ENCODE data around the gene CTF1.
A peak's percentile ranks its signal among the peaks of the same experiment; 100 is the strongest.

CTF1 gene

GRCh38 chr16:30927789-30928378 is 31.5 kb downstream of the CTF1 start:
- Histone ChIP-seq H3K9ac (ENCODE audit: low read depth, low read length, poor library complexity, severe bottlenecking) (no peak overlapping the region), H3K4me1 (ENCODE audit: insufficient read depth, low read length, poor library complexity, severe bottlenecking) (peaks cover 29% of the 10 kb centered on the region), H3F3A (ENCODE audit: low read depth) (no peaks in the 10 kb centered on the region), H4K20me1 (ENCODE audit: insufficient read depth, low read length, poor library complexity, severe bottlenecking) (peaks cover 14% of the 10 kb centered on the region), H3K79me2 (ENCODE audit: insufficient read depth, low read length) (peaks cover 40% of the 10 kb centered on the region), H3K4me3 (ENCODE audit: low read length, poor library complexity, severe bottlenecking) (peak overlapping the region; percentile 22), H2AFZ (ENCODE audit: low read length) (no peak overlapping the region), H3K9me3 (ENCODE audit: insufficient read depth, low read depth, low read length) (no peaks in the 10 kb centered on the region), H3K36me3 (ENCODE audit: insufficient read depth, low read length) (peaks cover 26% of the 10 kb centered on the region; the same call in 1 of the 2 replicates), H3K27me3 (ENCODE audit: insufficient read depth, low read length, poor library complexity, severe bottlenecking) (no peaks in the 10 kb centered on the region), H3K4me2 (ENCODE audit: low read depth, low read length, poor library complexity, severe bottlenecking) (peak overlapping the region; percentile 100), H3K9me2 (replicated peaks; ENCODE audit: low read depth, low read length) (no peaks in the 10 kb centered on the region)
- TF ChIP-seq CTCF (conservative IDR thresholded peaks at IDR 0.05; ENCODE audit: low read length) (no peak), EZH2phosphoT487 (IDR thresholded peaks at IDR 0.05; ENCODE audit: borderline replicate concordance) (no peak)

DNA sequence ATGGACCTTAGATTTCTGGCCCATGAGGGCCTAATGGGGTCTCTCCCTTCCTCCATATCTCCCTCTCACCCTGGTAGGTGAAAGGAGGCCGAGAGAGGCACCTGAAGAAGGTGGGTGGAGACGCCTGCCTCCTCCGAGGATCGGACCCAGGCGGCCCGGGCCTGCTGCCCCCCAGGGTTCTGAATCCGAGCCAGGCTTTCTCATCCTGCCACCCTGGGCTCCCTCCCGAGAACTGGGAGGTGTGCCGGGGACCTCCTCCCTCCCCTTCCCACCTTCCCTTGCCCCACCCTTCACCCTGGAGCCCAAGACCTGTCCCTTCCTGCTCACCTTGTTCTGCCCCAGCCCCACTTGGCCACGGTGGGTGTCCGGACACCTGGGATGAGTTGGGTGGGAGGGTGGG is 32.0 kb downstream of the CTF1 start:
- Histone ChIP-seq H3F3A (ENCODE audit: low read depth) (no peaks in the 10 kb centered on the region), H4K20me1 (ENCODE audit: insufficient read depth, low read length, poor library complexity, severe bottlenecking) (peaks cover 14% of the 10 kb centered on the region), H3K4me1 (ENCODE audit: insufficient read depth, low read length, poor library complexity, severe bottlenecking) (peaks cover 29% of the 10 kb centered on the region), H3K9ac (ENCODE audit: low read depth, low read length, poor library complexity, severe bottlenecking) (no peak overlapping the region), H3K27me3 (ENCODE audit: insufficient read depth, low read length, poor library complexity, severe bottlenecking) (no peaks in the 10 kb centered on the region), H2AFZ (ENCODE audit: low read length) (no peak overlapping the region), H3K9me2 (replicated peaks; ENCODE audit: low read depth, low read length) (no peaks in the 10 kb centered on the region), H3K9me3 (ENCODE audit: insufficient read depth, low read depth, low read length) (no peaks in the 10 kb centered on the region), H3K79me2 (ENCODE audit: insufficient read depth, low read length) (peaks cover 39% of the 10 kb centered on the region), H3K4me2 (ENCODE audit: low read depth, low read length, poor library complexity, severe bottlenecking) (no peak overlapping the region), H3K4me3 (ENCODE audit: low read length, poor library complexity, severe bottlenecking) (no peak overlapping the region), H3K36me3 (ENCODE audit: insufficient read depth, low read length) (peaks cover 26% of the 10 kb centered on the region; the same call in 1 of the 2 replicates)
- TF ChIP-seq EZH2phosphoT487 (IDR thresholded peaks at IDR 0.05; ENCODE audit: borderline replicate concordance) (no peak), CTCF (conservative IDR thresholded peaks at IDR 0.05; ENCODE audit: low read length) (no peak)

- Histone ChIP-seq H3K4me2 (ENCODE audit: low read depth, low read length, poor library complexity, severe bottlenecking) (no peak overlapping the region), H3F3A (ENCODE audit: low read depth) (no peaks in the 10 kb centered on the region), H3K9me2 (replicated peaks; ENCODE audit: low read depth, low read length) (no peaks in the 10 kb centered on the region), H3K79me2 (ENCODE audit: insufficient read depth, low read length) (peaks cover 32% of the 10 kb centered on the region), H3K27me3 (ENCODE audit: insufficient read depth, low read length, poor library complexity, severe bottlenecking) (no peaks in the 10 kb centered on the region), H4K20me1 (ENCODE audit: insufficient read depth, low read length, poor library complexity, severe bottlenecking) (peaks cover 14% of the 10 kb centered on the region), H3K36me3 (ENCODE audit: insufficient read depth, low read length) (peaks cover 26% of the 10 kb centered on the region; the same call in 1 of the 2 replicates), H3K4me1 (ENCODE audit: insufficient read depth, low read length, poor library complexity, severe bottlenecking) (peaks cover 29% of the 10 kb centered on the region), H3K4me3 (ENCODE audit: low read length, poor library complexity, severe bottlenecking) (no peak overlapping the region), H3K9ac (ENCODE audit: low read depth, low read length, poor library complexity, severe bottlenecking) (no peak overlapping the region), H3K9me3 (ENCODE audit: insufficient read depth, low read depth, low read length) (no peaks in the 10 kb centered on the region), H2AFZ (ENCODE audit: low read length) (no peak overlapping the region)
- TF ChIP-seq CTCF (conservative IDR thresholded peaks at IDR 0.05; ENCODE audit: low read length) (no peak), EZH2phosphoT487 (IDR thresholded peaks at IDR 0.05; ENCODE audit: borderline replicate concordance) (no peak)
Measured at GRCh38 chr16:30929167-30929566, 32.8 kb downstream of the CTF1 start.

All from Loucy (cell line).